Activated naive CD8-positive, alpha-beta T cell treated with anti-CD3 and anti-CD28 coated beads for 36 hours (primary cell): ENCODE data around the gene LBR. TPM values are rescaled to one million over a fixed set of nuclear protein-coding genes. Genes with fewer than 3 reads are reported as not detected.

Experiments used
- DNase-seq: peaks from one replicate; pipeline ENCODE4 v3.0.0; 2021
- H3K27ac Mint-ChIP-seq: one replicate; pipeline ENCODE4 v1.8.0; 2022; ENCODE audit warnings: mild to moderate bottlenecking, moderate library complexity, mixed read lengths
- H3K27me3 Mint-ChIP-seq: one replicate; pipeline ENCODE4 v1.8.0; 2022; ENCODE audit warnings: mild to moderate bottlenecking, mixed read lengths
- H3K36me3 Mint-ChIP-seq: one replicate; pipeline ENCODE4 v1.8.0; 2021; ENCODE audit warnings: mild to moderate bottlenecking, mixed read lengths
- H3K4me1 Mint-ChIP-seq: one replicate; pipeline ENCODE4 v1.8.0; 2021; ENCODE audit warnings: mixed read lengths
- H3K4me3 Mint-ChIP-seq: one replicate; pipeline ENCODE4 v1.8.0; 2022; ENCODE audit warnings: mild to moderate bottlenecking, moderate library complexity, mixed read lengths
- H3K9me3 Mint-ChIP-seq: one replicate; pipeline ENCODE4 v1.8.0; 2022; ENCODE audit warnings: mixed read lengths
- total RNA-seq, 2 experiments: library from RNA; stranded (reverse); gene quantifications; one replicate each; pipeline ENCODE4 v1.2.3, GENCODE V29; 2021

The LBR gene
- total RNA-seq, 2 experiments from 2014 or later: 128 to 140 TPM

DNA sequence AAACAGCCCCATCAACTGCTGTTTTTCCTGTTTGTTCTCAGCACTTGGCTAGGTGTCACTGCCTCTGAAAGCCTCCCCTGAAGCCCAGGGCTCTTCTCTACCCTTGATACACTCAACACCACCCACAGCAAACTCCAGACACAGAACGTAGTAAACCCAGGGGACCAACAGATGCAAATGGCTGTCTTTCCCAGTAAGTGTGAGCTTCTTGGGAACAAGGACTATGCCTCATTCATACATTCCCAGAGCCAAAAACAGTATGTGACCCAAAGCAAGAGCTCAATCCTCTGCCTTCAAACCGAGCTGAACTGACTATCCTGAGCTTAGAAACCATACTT, 4.4 kb downstream of the LBR start:
- no peak for DNase-seq
- no peak overlapping the region for H3K27ac Mint-ChIP-seq
- H3K9me3 Mint-ChIP-seq: no peaks in the 10 kb centered on the region
- no peak overlapping the region for H3K4me3 Mint-ChIP-seq
- no peaks in the 10 kb centered on the region for H3K27me3 Mint-ChIP-seq
- peaks cover 47% of the 10 kb centered on the region for H3K4me1 Mint-ChIP-seq
- peaks cover 27% of the 10 kb centered on the region for H3K36me3 Mint-ChIP-seq

DNA sequence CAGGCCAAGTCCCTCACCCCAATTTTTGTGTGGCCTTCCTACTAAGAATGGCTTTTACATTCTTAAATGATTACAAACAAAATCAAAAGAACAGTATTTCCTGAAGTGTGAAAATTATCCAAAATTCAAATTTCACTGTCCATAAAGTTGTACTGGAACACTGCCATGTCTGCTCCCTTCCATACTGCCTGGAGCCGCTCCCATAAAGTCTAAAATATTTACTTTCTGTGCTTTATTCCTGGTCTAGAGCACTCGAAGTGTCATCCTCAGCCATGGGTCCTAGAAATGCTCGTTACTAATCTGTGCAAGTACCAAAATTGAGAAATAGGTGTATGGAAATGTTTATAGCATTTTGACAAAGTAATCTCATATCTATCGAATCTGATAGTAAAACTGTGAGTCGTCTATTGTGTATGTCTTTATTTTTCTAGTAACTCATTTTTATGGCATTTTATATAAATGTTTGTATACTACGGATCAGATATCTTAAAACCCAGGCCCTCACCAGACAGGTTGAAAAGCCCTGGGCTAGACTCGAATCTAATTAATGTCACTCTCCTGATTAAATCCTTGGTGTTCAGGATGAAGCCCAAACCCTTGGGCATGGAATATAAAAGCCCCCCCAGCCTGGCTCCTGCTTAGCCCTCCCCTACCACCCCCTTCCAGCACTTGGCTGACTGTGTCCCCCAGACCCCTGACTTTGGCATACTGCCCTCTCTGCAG, 4.9 kb downstream of the LBR start:
- Mint-ChIP-seq H3K9me3 (no peaks in the 10 kb centered on the region), H3K27me3 (no peaks in the 10 kb centered on the region), H3K4me1 (peaks cover 47% of the 10 kb centered on the region), H3K27ac (no peak overlapping the region), H3K4me3 (no peak overlapping the region), H3K36me3 (peaks cover 29% of the 10 kb centered on the region)
- no peak for DNase-seq

DNA sequence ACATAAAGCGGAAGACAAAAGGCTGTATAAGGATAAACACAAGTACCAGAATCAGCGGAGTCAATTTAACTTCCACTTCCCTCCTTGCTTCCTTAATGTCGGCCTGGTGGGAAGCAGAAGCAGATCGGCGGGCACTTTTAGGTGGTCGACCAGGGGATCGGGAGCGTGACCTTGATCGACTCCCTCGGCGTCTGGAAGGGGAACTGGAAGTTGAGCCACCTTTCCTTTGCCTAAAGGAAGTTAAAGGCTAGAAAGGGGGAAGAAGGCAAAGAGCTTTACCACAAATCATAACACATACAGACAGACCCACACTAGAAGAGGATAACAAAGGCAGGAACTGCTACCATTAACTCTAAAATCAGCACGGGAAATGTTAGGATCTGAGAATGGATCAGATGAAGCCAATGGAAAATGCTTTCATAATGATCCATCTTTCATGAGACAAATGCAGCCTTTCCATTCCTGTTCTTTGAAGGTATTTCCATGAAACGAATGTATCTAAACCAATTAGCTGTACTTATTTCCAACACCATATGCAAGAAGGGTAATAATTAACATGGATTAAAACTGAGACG, 5.7 kb downstream of the LBR start:
- Mint-ChIP-seq H3K27ac (no peak overlapping the region), H3K9me3 (no peaks in the 10 kb centered on the region)

DNA sequence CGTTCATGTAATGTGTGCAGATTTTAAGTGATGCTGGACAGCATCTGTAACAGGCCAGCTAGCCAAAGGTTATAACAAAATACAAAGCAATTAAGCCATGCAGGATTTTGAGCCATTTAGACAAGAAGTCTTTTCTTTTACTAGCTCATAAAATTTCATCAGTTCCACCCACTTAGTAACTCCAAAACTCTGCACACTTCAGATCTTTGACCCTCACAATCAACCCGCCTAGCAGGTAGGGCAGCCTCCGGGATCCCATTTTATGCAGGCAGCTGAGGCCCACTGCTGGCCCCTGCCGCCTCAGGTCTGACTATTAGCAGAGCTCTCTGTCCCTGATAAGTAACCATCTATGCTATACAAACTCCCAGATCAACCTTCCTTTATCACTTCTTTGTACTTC, 9.2 kb downstream of the LBR start:
- peaks cover 37% of the 10 kb centered on the region for H3K36me3 Mint-ChIP-seq
- no peak overlapping the region for H3K4me3 Mint-ChIP-seq
- no peak overlapping the region for H3K27ac Mint-ChIP-seq
- peaks cover 27% of the 10 kb centered on the region for H3K4me1 Mint-ChIP-seq
- no peak for DNase-seq
- no peaks in the 10 kb centered on the region for H3K27me3 Mint-ChIP-seq
- no peaks in the 10 kb centered on the region for H3K9me3 Mint-ChIP-seq

More for the DNA sequence above, 5.7 kb downstream of the LBR start:
- no peak for DNase-seq
- no peaks in the 10 kb centered on the region for H3K27me3 Mint-ChIP-seq
- peaks cover 33% of the 10 kb centered on the region for H3K36me3 Mint-ChIP-seq
- peaks cover 47% of the 10 kb centered on the region for H3K4me1 Mint-ChIP-seq
- no peak overlapping the region for H3K4me3 Mint-ChIP-seq

DNA sequence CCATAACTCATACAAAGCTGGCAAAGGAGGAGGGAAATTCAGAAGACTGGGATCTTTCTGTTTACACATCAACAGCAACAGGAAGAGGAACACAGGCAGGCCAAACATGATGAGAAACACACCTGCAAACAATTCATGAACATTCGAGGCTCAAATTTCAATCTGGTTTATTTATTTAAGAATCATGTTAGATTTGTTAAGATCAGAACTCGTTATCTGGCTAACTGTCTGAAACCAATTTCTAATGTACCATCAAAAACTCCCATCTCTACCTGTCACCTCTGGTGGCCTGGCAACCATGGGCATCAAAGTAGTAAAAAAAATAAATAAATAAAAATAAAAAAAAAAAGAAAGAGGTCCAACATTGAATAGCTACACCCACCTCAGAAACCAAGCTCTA, 9.8 kb downstream of the LBR start:
- Mint-ChIP-seq H3K27me3 (no peaks in the 10 kb centered on the region), H3K27ac (no peak overlapping the region), H3K9me3 (no peaks in the 10 kb centered on the region), H3K4me3 (no peak overlapping the region), H3K4me1 (peaks cover 23% of the 10 kb centered on the region), H3K36me3 (peaks cover 35% of the 10 kb centered on the region)
- no peak for DNase-seq

DNA sequence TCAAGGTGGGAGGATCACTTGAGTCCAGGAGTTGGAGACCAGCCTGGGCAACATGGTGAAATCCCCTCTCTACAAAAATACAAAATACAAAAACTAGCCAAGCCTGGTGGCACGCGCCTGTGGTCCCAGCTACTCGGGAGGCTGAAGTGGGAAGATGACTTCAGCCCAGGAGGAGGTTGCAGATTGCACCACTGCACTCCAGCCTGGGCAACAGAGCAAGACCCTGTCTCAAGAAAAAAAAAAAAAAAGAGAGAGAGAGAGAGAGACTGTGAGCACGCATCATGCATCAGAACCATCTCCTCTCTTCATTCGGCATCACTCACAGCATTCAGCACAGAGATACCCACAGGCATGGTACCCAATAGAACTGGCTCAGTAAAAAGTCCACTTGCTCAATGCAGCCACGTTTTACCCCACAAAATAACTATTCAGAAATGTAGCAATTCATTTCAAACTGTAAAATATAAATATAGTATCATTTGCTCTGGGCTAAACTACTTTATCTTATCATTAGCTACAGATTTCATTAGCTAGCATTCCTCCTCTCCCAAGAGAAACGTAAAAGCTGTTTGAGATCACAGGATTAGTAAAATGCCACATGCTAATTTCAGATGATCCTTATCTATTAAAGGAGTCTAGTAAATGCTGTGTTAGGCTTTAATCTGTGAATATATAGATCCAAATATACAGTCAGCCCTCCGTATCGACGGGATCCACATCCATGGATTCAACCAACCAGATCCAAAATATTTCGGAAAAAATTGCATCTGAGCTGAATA, 11.7 kb downstream of the LBR start:
- H3K4me1 Mint-ChIP-seq: peaks cover 10% of the 10 kb centered on the region
- H3K4me3 Mint-ChIP-seq: no peak overlapping the region
- peaks cover 40% of the 10 kb centered on the region for H3K36me3 Mint-ChIP-seq
- no peaks in the 10 kb centered on the region for H3K9me3 Mint-ChIP-seq
- DNase-seq: no peak
- H3K27me3 Mint-ChIP-seq: no peaks in the 10 kb centered on the region
- no peak overlapping the region for H3K27ac Mint-ChIP-seq

DNA sequence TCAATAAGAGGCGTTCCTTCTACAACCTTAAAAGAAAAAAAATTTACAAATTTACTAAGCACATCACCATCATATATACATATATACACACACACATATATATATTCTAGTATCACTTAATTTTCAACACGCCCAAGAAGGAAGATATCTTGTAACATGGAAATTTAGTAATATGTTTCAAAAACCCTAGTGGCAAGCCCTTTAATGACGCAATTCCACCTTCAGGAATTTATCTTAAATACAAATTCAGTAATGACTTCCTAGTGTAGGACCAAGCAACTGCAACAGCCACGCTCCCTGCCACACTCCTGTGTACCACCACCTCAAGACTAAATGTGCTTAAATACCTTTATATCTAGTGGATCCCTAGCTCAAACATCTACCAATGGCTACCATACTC, 12.5 kb downstream of the LBR start:
- H3K4me1 Mint-ChIP-seq: peaks cover 11% of the 10 kb centered on the region
- H3K4me3 Mint-ChIP-seq: no peak overlapping the region
- H3K27ac Mint-ChIP-seq: no peak overlapping the region
- DNase-seq: no peak
- H3K27me3 Mint-ChIP-seq: no peaks in the 10 kb centered on the region
- H3K36me3 Mint-ChIP-seq: peaks cover 41% of the 10 kb centered on the region
- H3K9me3 Mint-ChIP-seq: no peaks in the 10 kb centered on the region

DNA sequence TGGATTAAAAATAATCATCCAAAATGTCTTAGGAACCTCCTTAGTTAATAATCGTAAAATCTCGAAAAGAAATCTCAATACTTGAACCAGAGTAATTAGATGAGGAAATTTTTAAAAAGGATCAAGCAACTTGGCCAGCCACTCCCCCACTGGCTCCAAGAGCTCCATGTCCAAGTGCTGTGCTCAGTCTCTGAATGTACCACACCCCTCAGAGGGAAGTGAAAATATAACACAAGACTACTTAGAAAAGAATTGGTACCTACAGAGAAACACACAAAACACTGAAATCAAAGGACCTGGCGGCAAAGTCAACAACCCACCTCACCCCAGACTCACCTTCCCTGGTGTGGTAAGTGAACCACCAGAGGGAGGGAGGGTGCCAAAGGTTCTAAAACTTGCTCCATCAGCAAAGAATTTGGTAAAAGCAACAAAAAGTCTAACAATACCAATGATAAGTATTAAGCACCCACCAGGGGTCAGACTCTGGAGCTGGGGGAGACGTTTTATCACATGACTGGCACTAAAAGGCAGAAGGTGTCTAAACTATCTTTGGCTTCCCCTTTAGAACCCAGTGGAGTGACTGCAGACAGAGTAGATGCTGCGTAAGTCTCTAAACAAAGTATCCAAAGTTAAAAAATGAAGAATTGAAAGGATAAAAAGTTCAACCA, 14.0 kb downstream of the LBR start:
- no peak for DNase-seq
- Mint-ChIP-seq H3K27me3 (no peaks in the 10 kb centered on the region), H3K27ac (no peak overlapping the region), H3K4me3 (no peak overlapping the region), H3K4me1 (peaks cover 9% of the 10 kb centered on the region), H3K36me3 (peaks cover 40% of the 10 kb centered on the region), H3K9me3 (no peaks in the 10 kb centered on the region)

DNA sequence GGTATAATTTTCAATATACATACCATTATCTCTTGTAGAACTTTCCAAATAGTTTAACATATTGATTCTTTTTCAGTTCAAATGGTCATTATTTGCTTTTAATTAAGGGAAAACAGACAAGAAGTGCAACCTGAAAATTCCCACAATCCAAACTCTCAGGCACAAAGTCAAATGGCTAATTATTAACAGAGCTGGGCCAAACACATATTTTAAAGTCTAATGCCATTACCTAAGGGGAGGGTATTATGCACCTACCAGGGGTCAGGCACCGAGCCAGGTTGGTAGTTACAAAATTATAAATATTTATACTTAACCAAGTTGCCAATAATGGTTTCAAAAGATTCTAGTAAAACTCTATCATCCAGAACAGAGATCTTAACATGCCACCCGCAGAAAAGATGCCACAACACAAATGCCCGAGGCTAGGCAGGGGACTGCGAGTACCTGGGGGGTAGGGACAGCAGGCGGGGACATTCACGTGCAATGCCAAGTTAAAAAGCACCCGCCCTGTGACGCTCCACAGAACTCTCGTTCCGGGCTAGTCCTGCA, 15.0 kb downstream of the LBR start:
- Mint-ChIP-seq H3K27ac (no peak overlapping the region), H3K36me3 (peaks cover 38% of the 10 kb centered on the region), H3K4me1 (peaks cover 7% of the 10 kb centered on the region), H3K4me3 (no peak overlapping the region), H3K27me3 (no peaks in the 10 kb centered on the region), H3K9me3 (no peaks in the 10 kb centered on the region)
- no peak for DNase-seq

DNA sequence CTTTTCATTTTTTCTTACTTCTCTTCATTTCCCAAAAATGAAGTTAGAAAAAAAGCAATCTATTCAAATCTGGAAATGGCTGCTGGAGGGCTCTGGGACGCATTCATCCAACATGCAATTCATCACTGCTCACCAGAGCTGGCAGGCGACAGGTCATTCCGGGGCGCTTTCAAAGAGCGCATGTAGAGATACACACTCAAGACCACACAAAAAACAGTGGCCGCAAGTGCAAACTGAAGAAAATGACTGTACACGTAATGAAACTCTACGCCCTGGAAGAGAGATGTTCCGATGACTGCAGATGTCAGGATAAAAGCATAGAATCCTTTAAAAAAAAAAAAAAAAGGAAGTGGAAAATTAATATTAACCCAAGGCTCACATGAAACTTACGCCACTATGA, 15.5 kb downstream of the LBR start:
- H3K27me3 Mint-ChIP-seq: no peaks in the 10 kb centered on the region
- H3K4me3 Mint-ChIP-seq: no peak overlapping the region
- H3K9me3 Mint-ChIP-seq: no peaks in the 10 kb centered on the region
- peaks cover 7% of the 10 kb centered on the region for H3K4me1 Mint-ChIP-seq
- peaks cover 37% of the 10 kb centered on the region for H3K36me3 Mint-ChIP-seq
- no peak for DNase-seq
- no peak overlapping the region for H3K27ac Mint-ChIP-seq

DNA sequence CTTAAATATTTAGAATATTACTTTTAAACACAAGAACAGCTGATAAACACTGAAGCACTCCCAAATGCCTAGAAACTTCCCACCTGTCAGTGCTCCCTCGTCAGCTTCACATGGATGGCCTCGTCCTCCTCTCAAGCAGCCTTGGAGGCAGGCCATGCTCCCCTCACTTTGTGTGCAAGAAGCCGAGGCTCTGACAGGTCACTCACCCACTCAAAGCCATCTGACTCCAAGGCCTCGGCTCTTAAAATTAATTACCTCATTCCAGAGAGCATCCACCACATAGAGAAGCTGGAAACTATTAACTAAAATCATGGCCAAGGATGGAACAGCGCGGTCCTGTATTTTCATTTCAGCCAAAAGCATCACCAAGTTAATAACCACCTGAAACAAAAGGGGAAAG, 17.8 kb downstream of the LBR start:
- H3K4me3 Mint-ChIP-seq: no peak overlapping the region
- H3K27ac Mint-ChIP-seq: no peak overlapping the region
- DNase-seq: no peak
- H3K27me3 Mint-ChIP-seq: no peaks in the 10 kb centered on the region
- peaks cover 2% of the 10 kb centered on the region for H3K4me1 Mint-ChIP-seq
- no peaks in the 10 kb centered on the region for H3K9me3 Mint-ChIP-seq
- peaks cover 41% of the 10 kb centered on the region for H3K36me3 Mint-ChIP-seq

DNA sequence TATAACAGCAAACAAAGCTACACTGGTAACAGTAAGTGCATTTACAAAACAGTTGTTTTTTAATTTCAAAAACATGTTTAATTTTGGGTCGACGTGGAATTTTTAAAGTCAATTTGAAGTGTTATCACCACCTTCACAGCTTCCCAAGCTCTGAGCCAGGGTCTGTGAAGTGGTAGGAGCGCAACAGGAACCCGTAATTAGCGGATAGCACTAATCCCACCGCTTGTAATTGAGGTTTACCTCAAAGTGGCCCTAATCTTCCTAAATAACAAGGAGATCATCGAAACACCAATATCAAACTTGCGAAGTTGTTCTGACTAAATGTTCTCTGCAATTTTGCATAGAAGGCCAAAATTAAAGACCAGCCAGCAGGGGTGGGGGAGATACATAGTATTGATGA, 18.8 kb downstream of the LBR start:
- no peak for DNase-seq
- Mint-ChIP-seq H3K27ac (no peak overlapping the region), H3K27me3 (no peaks in the 10 kb centered on the region), H3K4me1 (peaks cover 4% of the 10 kb centered on the region), H3K9me3 (no peaks in the 10 kb centered on the region), H3K4me3 (no peak overlapping the region), H3K36me3 (peaks cover 36% of the 10 kb centered on the region)

DNA sequence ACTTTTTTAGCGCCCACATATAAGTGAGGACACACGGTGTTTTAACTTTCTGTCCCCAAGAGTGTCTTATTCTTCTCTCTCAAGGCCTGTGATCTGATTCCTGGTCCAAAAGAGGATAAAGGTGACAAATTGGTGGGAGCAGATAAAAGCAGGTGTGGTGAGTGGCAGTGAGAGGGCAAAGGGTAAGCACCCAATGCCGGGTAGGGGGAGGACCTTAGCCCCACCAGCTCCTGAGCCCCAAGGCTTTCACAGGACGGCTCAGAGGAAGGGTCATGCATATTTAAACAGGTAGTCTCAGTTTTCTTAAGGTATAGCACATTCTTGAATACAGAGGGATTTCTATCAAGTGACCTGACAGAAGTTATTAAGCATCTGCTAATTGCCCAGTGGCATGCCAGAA, 19.6 kb downstream of the LBR start:
- H3K27ac Mint-ChIP-seq: peak overlapping the region; percentile 21
- no peaks in the 10 kb centered on the region for H3K27me3 Mint-ChIP-seq
- no peak overlapping the region for H3K4me3 Mint-ChIP-seq
- no peaks in the 10 kb centered on the region for H3K9me3 Mint-ChIP-seq
- DNase-seq: no peak
- H3K4me1 Mint-ChIP-seq: peaks cover 5% of the 10 kb centered on the region
- peaks cover 38% of the 10 kb centered on the region for H3K36me3 Mint-ChIP-seq

DNA sequence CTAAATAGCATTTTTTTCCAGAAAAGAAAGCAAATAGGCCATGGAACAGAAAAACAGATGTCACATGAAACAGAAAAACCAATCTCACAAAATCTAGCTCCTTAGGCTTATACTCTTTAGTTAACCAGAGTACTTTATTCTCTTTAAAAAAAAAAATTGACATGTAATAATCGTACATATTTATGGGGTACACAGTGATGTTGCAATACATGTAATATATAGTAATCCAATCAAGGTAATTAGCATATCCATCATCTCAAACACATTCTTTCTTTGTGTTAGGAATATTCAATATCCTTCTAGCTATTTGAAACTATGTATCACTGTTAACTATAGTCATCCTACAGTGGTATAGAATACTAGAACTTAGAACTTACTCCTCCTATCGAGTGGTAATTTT, 20.1 kb downstream of the LBR start:
- H3K4me3 Mint-ChIP-seq: no peak overlapping the region
- no peaks in the 10 kb centered on the region for H3K27me3 Mint-ChIP-seq
- peaks cover 5% of the 10 kb centered on the region for H3K4me1 Mint-ChIP-seq

More for the DNA sequence above, 20.1 kb downstream of the LBR start:
- H3K9me3 Mint-ChIP-seq: no peaks in the 10 kb centered on the region
- no peak overlapping the region for H3K27ac Mint-ChIP-seq
- H3K36me3 Mint-ChIP-seq: peaks cover 37% of the 10 kb centered on the region
- DNase-seq: no peak
